CD14-positive monocyte (primary cell): Measurements from ENCODE around the gene P2RX3. TPM values are rescaled to one million over a fixed set of nuclear protein-coding genes. Genes with fewer than 3 reads are reported as not detected.
A peak's percentile ranks its signal among the peaks of the same experiment; 100 is the strongest.

ENCODE experiments used
- DNase-seq, 3 donors: peaks; one replicate each; pipeline ENCODE4 v3.0.0-alpha.2; 2011 to 2022
- H2AFZ ChIP-seq: 2 replicates; pipeline ENCODE4 v1.6.0; 2012; ENCODE audit warnings: mild to moderate bottlenecking, low read depth, low read length, inconsistent platforms; ENCODE audit not compliant: insufficient read depth, poor library complexity, severe bottlenecking
- H3K27ac ChIP-seq, 2 donors: 1 replicate in 1 of 2; 2 replicates in 1 of 2; pipeline ENCODE4 v1.5.1; 2012 to 2013; ENCODE audit warnings: low read length in 2 of 2, control low read depth in 1 of 2, inconsistent platforms in 1 of 2, low read depth in 1 of 2, mild to moderate bottlenecking in 1 of 2
- H3K27me3 ChIP-seq, 2 donors: one replicate each; pipeline versions ENCODE4 v1.6.0 to v1.6.1; 2011 to 2013; ENCODE audit warnings: low read length in 2 of 2; ENCODE audit not compliant: control insufficient read depth in 2 of 2, insufficient read depth in 2 of 2
- H3K36me3 ChIP-seq, 2 donors: replicated peaks in 1 of 2; 1 replicate in 1 of 2; 2 replicates in 1 of 2; pipeline versions ENCODE4 v1.5.1 to v1.6.1; 2012 to 2013; ENCODE audit warnings: low read length in 2 of 2, control low read depth in 1 of 2, inconsistent platforms in 1 of 2, mild to moderate bottlenecking in 1 of 2; ENCODE audit not compliant: insufficient read depth in 2 of 2, control insufficient read depth in 1 of 2
- H3K4me1 ChIP-seq, 2 donors: 1 replicate in 1 of 2; 2 replicates in 1 of 2; pipeline versions ENCODE4 v1.5.1 to v1.6.1; 2012 to 2013; ENCODE audit warnings: low read length in 2 of 2, control low read depth in 1 of 2, inconsistent platforms in 1 of 2, mild to moderate bottlenecking in 1 of 2, moderate library complexity in 1 of 2; ENCODE audit not compliant: insufficient read depth in 2 of 2, control insufficient read depth in 1 of 2
- H3K4me2 ChIP-seq: replicated peaks from 2 replicates; pipeline ENCODE3; 2012; ENCODE audit warnings: low read length, moderate library complexity, mild to moderate bottlenecking; ENCODE audit not compliant: poor library complexity, severe bottlenecking; ENCODE audit errors: extremely low read depth
- H3K4me3 ChIP-seq, 3 experiments: fragments of 200-600 bp in 1 of 3; sonication (generic) in 1 of 3; replicated peaks in 1 of 3; 1 replicate in 2 of 3; 2 replicates in 1 of 3; pipeline ENCODE4 v1.5.1; 2011 to 2013; ENCODE audit warnings: low read length in 3 of 3, mild to moderate bottlenecking in 3 of 3, control low read depth in 2 of 3, low read depth in 2 of 3, inconsistent platforms in 1 of 3, moderate library complexity in 1 of 3
- H3K79me2 ChIP-seq: 2 replicates; pipeline ENCODE4 v1.6.0; 2012; ENCODE audit warnings: mild to moderate bottlenecking, control low read depth, inconsistent platforms, low read length, moderate library complexity; ENCODE audit not compliant: insufficient read depth
- H3K9ac ChIP-seq: 2 replicates; pipeline ENCODE4 v1.6.0; 2017; ENCODE audit warnings: low read length, mild to moderate bottlenecking; ENCODE audit not compliant: insufficient read depth, poor library complexity, severe bottlenecking
- H3K9me3 ChIP-seq, 2 donors: replicated peaks in 1 of 2; 1 replicate in 1 of 2; 2 replicates in 1 of 2; pipeline versions ENCODE4 v1.5.1 to v1.6.1; 2012 to 2013; ENCODE audit warnings: low read length in 2 of 2, control low read depth in 1 of 2; ENCODE audit not compliant: control insufficient read depth in 1 of 2, insufficient read depth in 1 of 2
- H4K20me1 ChIP-seq: 2 replicates; pipeline ENCODE4 v1.6.0; 2012; ENCODE audit warnings: mild to moderate bottlenecking, low read length, control low read depth, moderate library complexity; ENCODE audit not compliant: insufficient read depth
- H3K27ac Mint-ChIP-seq, 7 donors: one replicate each; pipeline ENCODE4 v1.8.0; 2020; ENCODE audit warnings: mild to moderate bottlenecking in 7 of 7, mixed read lengths in 7 of 7, moderate library complexity in 6 of 7, inconsistent platforms in 2 of 7
- H3K27me3 Mint-ChIP-seq, 3 donors: one replicate each; pipeline ENCODE4 v1.8.0; 2021 to 2022; ENCODE audit warnings: low read depth in 3 of 3, mild to moderate bottlenecking in 3 of 3, mixed read lengths in 3 of 3, moderate library complexity in 3 of 3, inconsistent platforms in 1 of 3
- H3K36me3 Mint-ChIP-seq, 2 donors: one replicate each; pipeline ENCODE4 v1.8.0; 2020; ENCODE audit warnings: mixed read lengths in 2 of 2, inconsistent platforms in 1 of 2, mild to moderate bottlenecking in 1 of 2
- H3K4me1 Mint-ChIP-seq: one replicate; pipeline ENCODE4 v1.8.0; 2020; ENCODE audit warnings: mild to moderate bottlenecking, mixed read lengths
- H3K4me3 Mint-ChIP-seq, 2 donors: one replicate each; pipeline ENCODE4 v1.8.0; 2020; ENCODE audit warnings: mild to moderate bottlenecking in 2 of 2, mixed read lengths in 2 of 2, moderate library complexity in 1 of 2
- H3K9me3 Mint-ChIP-seq, 7 donors: one replicate each; pipeline ENCODE4 v1.8.0; 2020 to 2022; ENCODE audit warnings: mixed read lengths in 7 of 7, mild to moderate bottlenecking in 6 of 7, moderate library complexity in 6 of 7, inconsistent platforms in 2 of 7
- WGBS: methylation state at CpG from one replicate; pipeline ENCODE4 v1.1.5; 2013; ENCODE audit warnings: missing lambda C conversion rate; ENCODE audit not compliant: insufficient coverage; 5-methylcytosine and 5-hydroxymethylcytosine counted together
- intact Hi-C, 2 donors: fragments of 100-400 bp; cut with micrococcal nuclease; formaldehyde crosslinking; loops; one replicate each; pipeline versions ENCODE4 v1.15.0 to v1.15.1; 2023
- polyA plus RNA-seq, 3 donors: library from polyadenylated mRNA; depleted of rRNA in 1 of 3; unstranded in 2 of 3; stranded (reverse) in 1 of 3; fragments of 300-500 nt in 2 of 3; fragments of >200 nt in 1 of 3; fragmentation: Illumina TruSeq in 2 of 3; gene quantifications; 1 replicate in 2 of 3; 2 replicates in 1 of 3; pipeline ENCODE4 v1.2.3, GENCODE V29; 2012 to 2021
- TF ChIP-seq, protein P1 (sequence below): fragments of 200-600 bp; IDR thresholded peaks from one replicate; pipeline ENCODE4 v1.8.0; 2022; ENCODE audit warnings: antibody characterized with exemption, mild to moderate bottlenecking

P2RX3 gene
- polyA plus RNA-seq, 3 donors = not detected

DNA sequence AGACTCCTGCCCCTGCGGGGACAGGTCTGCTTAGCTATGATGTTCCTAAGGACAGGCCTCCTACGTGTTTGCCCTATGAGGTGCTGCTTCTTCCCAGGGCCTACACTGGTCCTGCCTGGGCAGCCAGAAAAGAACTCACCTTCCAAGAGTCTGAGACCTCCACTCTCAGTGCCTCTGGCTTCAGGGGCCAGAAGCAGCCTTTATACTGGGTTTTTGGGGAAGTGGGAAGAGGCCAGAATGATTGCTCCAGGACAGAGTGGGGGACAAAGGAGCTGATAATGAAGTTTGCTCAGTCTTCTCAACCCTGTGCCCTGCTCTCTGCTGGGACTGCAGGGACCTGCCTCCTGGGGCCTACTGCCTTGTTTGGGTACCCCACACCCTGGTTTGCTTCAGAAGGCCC, 42.8 kb downstream of the P2RX3 start, which contains the start of gene PRG3:
TSS of gene PRG3 (minus strand) at position 176 of the 400 bp plus-strand sequence. CDS start 442 bp downstream, outside the sequence.
- no peak within 1 kb of the TSS for H3K4me3 ChIP-seq
- no peak for DNase-seq
- peaks cover 2 to 9% (median 4%) of the 10 kb centered on the region in 3 donors for H3K27me3 Mint-ChIP-seq
- no peak within 1 kb of the TSS for H3K9ac ChIP-seq
- H3K4me3 Mint-ChIP-seq = no peak within 1 kb of the TSS
- peak within 1 kb of the TSS in 2 of 7 donors; percentile 16 to 55 for H3K27ac Mint-ChIP-seq
- intact Hi-C loops = no loop called here
- no peaks in the 10 kb centered on the region for H3K36me3 Mint-ChIP-seq
- H3K4me2 ChIP-seq = no peak within 1 kb of the TSS
- no peak within 1 kb of the TSS for H2AFZ ChIP-seq
- no peak within 1 kb of the TSS for H3K27ac ChIP-seq
- H3K79me2 ChIP-seq = no peaks in the 10 kb centered on the region
- TF ChIP-seq, protein P1, sequence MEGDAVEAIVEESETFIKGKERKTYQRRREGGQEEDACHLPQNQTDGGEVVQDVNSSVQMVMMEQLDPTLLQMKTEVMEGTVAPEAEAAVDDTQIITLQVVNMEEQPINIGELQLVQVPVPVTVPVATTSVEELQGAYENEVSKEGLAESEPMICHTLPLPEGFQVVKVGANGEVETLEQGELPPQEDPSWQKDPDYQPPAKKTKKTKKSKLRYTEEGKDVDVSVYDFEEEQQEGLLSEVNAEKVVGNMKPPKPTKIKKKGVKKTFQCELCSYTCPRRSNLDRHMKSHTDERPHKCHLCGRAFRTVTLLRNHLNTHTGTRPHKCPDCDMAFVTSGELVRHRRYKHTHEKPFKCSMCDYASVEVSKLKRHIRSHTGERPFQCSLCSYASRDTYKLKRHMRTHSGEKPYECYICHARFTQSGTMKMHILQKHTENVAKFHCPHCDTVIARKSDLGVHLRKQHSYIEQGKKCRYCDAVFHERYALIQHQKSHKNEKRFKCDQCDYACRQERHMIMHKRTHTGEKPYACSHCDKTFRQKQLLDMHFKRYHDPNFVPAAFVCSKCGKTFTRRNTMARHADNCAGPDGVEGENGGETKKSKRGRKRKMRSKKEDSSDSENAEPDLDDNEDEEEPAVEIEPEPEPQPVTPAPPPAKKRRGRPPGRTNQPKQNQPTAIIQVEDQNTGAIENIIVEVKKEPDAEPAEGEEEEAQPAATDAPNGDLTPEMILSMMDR = no peak
- peaks cover 2% of the 10 kb centered on the region for H3K4me1 Mint-ChIP-seq
- peaks cover 0 to 6% of the 10 kb centered on the region in 2 donors for H3K4me1 ChIP-seq
- no peaks in the 10 kb centered on the region for H4K20me1 ChIP-seq
- no CpG with 5 or more reads among the region's 2 CpGs for WGBS
- H3K36me3 ChIP-seq = no peaks in the 10 kb centered on the region
- H3K9me3 Mint-ChIP-seq = peaks cover 0 to 2% (median 0%) of the 10 kb centered on the region in 7 donors
- H3K9me3 ChIP-seq = no peaks in the 10 kb centered on the region
- peaks cover 0 to 2% of the 10 kb centered on the region in 2 donors for H3K27me3 ChIP-seq

DNA sequence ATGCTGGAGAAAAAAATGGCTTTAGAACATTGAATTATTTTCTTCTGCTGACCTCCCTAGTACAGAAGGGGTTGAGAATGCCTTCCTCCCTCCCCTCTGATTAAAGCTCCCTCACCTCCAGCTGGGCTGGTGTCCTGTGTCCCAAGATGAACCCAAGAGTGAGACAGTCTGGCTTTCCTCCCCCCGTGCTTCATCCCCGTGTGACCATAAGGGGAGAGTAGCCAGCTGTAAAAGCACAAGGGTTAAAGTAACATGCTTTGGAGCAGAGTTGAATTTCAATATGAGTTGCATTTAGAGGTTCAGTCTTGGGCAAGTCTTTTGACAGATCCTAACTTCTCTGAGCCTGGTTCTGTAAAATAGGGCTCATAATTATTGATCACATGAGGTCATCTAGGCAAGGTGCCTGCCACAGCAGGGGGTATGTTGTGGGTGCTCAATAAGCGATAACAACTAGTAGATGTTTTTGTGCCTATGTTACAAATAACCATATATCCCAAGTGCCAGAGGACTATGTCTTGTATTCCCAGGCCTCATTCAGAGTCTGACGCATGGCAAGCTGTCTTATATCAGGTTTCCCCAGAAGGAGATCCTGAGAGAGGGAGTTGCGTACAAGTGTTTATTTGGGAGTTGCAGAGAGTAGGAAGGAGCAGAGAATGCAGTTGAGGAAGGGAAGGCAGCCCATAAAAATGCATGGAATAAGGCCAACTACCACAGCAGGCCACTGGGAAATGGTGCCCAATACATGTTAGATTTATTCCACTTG, 48.2 kb downstream of the P2RX3 start:
- Histone ChIP-seq H3K9ac (no peak overlapping the region), H4K20me1 (no peaks in the 10 kb centered on the region), H2AFZ (no peak overlapping the region), H3K4me3 (no peak overlapping the region), H3K27ac (no peak overlapping the region), H3K9me3 (no peaks in the 10 kb centered on the region), H3K27me3 (no peaks in the 10 kb centered on the region), H3K79me2 (no peaks in the 10 kb centered on the region), H3K36me3 (no peaks in the 10 kb centered on the region), H3K4me1 (peaks cover 0 to 6% of the 10 kb centered on the region in 2 donors), H3K4me2 (no peak overlapping the region)
- no peaks in the 10 kb centered on the region for H3K36me3 Mint-ChIP-seq
- peaks cover 6% of the 10 kb centered on the region for H3K4me1 Mint-ChIP-seq
- peaks cover 0 to 3% (median 2%) of the 10 kb centered on the region in 3 donors for H3K27me3 Mint-ChIP-seq
- peaks cover 0 to 1% (median 0%) of the 10 kb centered on the region in 7 donors for H3K9me3 Mint-ChIP-seq
- no peak overlapping the region for H3K4me3 Mint-ChIP-seq
- H3K27ac Mint-ChIP-seq = no peak overlapping the region
- intact Hi-C loops = no loop called here
- WGBS = 100% methylated on average over 2 of the region's 5 CpGs
- TF ChIP-seq, protein P1 = no peak
- no peak for DNase-seq
